Heart left ventricle (tissue), 13 donors: ENCODE measurements around the gene PRSS36.

Experiments
- CTCF ChIP-seq, 12 donors: fragments of 200-600 bp; sonication (generic) in 4 of 12; IDR thresholded peaks; one replicate each; pipeline versions ENCODE4 v1.5.0 to v1.8.0; 2018 to 2022; ENCODE audit warnings: antibody characterized with exemption in 12 of 12, mild to moderate bottlenecking in 5 of 12
- POLR2A ChIP-seq, 2 donors: fragments of 450-650 bp; IDR thresholded peaks; one replicate each; pipeline ENCODE4 v1.6.1; 2017; ENCODE audit warnings: antibody characterized with exemption in 2 of 2, mild to moderate bottlenecking in 2 of 2, moderate library complexity in 2 of 2
- donor health status: ischemic (EF 13 %, LVEDD 7.1; RV severe dilation, severe dysfunction).
- donor health status: DM: no; HTN: yes; CAD: no.
- donor health status: DM: no; HTN: no; CAD: no.
- donor health status: ischemic (EF 25% LVEDD 6.9; RV normal size, moderate dysfunction).
- donor health status: ischemic (EF 25% LVEDD 5.7; RV mildly dilated, moderate dysfunction).
- donor health status: ischemic (EF 35%, LVEDD 5.7; RV mildly dilated, moderate dysfunction).
- donor health status: nonischemic (EF 11% LVEDD 7.7; RV severe dilation, severe dysfunction).
- donor health status: DM: yes; HTN: yes; CAD: no.
- donor health status: PGD.
- donor health status: ischemic (EF 29% LVEDD 5.4; RV normal size, mild dysfunction).
- donor health status: nonischemic (EF 23%, LVEDD 6.1; RV moderate dilation, normal function).

GRCh38 chr16:31110106-31111034, 39.5 kb downstream of the PRSS36 start:
- TF ChIP-seq CTCF (IDR thresholded peaks at IDR 0.05) (no peak), POLR2A (IDR thresholded peaks at IDR 0.05) (no peak)
